CD4-positive, alpha-beta T cell treated with Interleukin-10 for 1 hour (primary cell): ENCODE data around the gene APEH.

Experiments used
- DNase-seq: peaks from one replicate; pipeline ENCODE4 v3.0.0-alpha.2; 2020

Gene APEH

DNA sequence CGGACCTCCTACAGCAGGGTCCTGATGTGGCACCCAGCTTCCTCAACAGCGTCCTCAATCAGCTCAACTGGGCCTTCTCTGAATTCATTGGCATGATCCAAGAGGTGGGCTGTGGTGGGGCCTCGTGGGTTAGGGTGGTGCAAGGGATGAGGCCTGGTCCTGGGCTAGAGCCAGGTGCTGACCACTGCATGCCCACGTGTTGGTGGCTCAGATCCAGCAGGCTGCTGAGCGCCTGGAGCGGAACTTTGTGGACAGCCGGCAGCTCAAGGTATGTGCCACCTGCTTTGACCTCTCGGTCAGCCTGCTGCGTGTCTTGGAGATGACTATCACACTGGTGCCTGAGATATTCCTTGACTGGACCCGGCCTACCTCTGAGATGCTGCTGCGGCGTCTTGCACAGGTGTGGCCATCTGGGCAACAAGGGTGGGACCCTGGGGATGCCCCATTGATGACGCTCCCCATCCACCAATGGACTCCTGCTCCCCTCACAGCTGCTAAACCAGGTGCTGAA is 41.5 kb downstream of the APEH start:
- DNase-seq: no peak

DNA sequence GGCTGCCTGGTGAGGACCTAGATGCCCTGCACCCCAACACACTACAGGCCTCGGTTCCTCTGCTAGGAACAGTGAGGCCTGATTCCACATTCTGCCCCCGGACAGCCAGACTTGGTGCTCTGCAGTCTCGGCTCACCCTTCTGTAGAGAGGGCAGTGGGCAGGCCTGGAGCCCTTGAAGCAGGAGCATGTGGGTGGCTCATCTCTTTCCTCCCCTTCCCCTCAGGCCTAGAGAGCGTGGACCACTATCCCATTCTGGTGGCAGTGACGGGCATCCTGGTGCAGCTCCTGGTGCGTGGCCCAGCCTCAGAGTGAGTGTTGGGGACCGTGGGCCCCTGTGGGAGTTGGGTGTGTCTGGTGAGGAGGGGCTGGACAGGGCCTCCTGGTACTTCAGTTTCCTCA is 42.0 kb downstream of the APEH start:
- no peak for DNase-seq

DNA sequence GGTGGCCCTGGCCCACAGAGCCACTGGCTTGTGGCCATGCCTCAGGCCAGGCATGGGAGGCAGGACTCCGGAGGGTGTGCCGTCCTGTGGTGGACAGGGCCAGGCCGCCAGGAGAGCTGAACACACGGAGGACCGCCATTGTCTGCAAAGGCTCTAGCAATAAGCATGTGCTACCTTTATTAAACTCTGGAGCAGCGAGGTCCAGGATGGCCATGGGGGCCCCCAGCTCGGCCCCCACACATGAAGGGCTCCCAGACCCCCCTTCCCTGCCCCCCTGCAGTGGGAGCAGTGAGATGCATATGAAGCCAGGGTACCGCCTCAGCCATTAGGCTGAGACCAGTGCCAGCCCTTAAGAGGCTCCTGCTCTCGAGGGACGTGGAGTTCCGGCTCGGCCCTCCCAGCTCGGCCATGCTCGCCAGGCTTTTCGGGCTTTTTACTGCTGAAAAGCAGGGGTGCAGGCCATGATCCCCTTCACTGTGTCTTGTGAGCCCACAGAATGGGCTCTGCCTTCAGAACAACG is 42.6 kb downstream of the APEH start:
- no peak for DNase-seq

DNA sequence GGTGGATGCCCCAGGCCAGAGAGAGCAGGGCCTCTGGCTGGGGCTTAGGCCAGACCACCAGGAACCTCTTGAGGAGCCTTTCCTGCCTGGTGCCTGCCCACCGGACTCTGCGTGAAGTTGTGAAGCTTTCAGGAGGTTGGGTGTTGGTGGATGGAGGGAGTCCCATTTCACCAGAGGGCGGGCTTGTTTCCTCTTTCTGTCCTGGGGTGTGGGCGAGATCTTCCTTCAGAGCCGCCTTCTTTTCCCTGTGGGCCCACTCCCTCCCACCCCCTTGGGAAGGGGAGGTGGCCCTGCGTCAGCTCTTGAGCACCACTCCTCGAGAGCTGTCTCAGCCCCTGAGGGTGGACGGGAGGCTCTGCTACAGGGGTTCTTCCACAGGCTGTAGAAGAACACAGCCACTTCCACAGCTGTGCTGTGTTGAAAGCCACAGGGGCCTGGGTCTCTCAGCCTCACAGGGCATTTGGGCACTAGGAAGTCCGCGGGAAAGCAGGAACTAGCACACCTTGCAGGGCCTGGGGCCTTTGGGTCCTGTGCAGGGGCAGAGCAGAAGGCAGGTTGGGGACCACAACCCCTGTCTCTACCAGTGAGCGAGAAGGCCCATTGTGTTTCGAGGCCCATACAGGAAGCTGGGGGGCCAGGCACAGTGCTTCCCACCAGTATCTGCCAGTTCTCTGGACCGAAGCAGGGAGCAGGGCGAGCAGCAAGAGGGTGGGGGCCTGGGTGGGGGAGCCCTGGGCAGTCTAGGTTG is 43.2 kb downstream of the APEH start:
- DNase-seq: no peak

DNA sequence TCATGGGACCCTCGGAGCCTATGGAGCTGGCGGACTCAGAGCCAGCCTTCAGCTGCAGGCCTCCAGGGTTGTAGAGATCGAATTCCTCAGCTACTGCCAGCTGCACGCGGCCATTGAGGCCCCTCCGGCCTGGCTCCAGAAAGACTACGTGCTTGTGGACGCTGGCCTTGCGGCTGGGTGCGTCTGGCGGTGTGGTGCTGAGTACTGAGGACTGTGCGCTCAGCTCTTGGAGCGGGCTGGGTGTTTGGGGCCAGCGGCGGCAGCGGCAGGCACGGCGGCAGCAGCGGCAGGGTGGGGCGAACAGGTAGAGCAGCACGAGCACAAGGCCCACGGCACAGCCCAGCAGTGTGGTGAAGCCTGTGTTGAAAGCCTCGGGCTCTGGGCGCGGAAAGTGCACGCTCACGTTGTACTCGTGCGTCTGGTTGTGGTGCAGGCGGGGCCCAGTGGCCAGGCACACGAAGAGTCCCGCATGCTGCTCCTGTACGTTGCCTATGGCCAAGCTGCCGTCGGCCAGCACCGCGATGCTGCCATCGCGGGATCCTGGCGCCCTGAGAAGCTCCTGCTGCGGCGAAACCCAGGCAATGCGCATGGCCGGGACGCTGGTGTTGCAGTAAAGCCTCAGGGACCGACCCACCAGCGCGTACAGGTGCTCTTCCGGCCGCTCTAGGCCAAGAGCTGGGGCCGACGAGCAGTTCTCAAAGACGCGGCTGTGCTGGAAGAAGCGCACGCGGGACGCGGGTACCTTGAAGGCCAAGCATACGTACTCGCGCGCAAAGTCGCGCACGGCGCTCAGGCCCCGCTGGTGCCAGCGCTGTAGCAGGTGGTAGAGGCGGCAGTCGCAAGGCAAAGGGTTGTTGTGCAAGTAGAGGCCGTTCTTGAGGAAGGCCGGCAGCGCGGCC is 44.1 kb downstream of the APEH start:
- no peak for DNase-seq

DNA sequence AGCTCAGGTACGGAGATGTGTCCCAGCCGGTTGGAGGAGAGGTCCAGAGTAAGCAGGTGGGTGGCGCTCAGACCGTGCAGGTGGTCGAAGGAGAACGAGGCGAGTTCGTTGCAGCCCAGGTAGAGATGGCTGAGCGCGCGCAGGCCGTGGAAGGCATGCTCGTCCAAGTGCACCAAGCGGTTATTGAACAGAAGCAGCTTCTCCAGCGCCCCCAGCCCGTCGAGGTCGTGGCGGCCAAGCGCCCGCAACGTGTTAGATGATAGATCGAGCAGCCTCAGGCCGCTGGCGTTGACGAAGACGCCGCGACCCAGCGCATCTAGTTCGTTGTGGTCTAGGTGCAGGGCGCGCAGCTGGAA is 44.7 kb downstream of the APEH start:
- no peak for DNase-seq

DNA sequence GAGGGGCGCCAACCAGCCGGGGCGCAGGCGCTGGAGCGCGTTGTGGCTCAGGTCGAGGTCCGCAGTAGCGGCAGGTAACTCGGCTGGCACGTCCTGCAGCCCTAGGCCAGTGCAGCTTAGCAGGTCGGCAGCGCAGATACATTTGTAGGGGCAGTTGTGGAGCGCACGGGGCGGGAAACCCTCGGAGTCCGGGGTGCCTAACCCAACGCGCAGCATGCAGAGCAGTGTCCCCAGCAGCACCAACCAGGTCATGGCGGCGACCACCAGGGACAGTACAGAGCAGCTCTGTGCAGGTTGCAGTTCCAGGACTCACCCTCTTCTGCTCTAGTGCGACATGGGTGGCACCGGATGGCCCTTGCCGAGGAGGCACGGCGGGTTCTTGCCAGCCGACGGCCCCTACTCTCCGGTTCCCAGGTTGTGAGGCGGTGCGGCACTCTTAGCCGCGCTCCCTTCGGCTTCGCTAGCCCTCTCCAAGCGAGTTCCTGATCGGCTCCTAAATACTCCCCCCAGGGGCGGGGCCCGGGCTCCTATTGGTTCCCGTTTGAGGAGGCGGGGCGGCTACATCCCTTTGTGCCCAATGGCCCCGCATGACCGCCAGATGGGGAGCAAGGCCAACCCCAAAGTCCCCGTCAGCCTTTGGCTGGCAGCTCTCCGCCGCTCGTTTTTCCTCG is 45.2 kb downstream of the APEH start, which contains the start of gene AMIGO3:
Gene AMIGO3 (minus strand): TSS at position 471 of the 671 bp plus-strand sequence. CDS start 219 bp downstream, at position 252.
- peak; percentile 91 for DNase-seq

DNA sequence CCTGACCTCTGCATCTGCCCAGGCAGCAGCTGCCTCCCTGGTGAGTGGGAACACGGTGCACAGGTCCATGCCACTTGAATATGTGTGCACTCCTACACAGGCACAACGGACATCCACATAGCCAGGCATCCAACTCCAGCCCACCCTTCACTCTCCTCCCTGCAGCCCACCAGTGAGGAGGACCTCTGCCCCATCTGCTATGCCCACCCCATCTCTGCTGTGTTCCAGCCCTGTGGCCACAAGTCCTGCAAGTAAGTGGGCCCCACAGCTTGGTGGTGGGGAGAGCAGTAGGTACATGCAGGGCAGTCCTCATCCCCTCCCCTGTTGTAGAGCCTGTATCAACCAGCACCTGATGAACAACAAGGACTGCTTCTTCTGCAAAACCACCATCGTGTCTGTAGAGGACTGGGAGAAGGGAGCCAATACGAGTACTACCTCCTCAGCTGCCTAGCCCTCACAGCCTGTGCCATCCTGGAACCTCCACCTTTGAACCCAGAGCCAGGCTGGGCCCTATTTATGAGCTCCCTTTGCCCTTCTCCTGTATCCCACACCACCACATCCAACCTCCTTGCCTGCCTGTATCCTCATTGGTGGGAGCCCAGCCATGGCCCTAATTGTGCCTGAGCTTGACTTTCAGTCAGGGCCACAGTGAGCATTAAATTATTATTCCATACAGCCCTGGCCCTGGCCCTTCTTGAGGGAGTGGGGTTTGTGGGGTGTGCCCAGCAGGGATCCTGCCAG is 46.9 kb downstream of the APEH start:
- DNase-seq: no peak

DNA sequence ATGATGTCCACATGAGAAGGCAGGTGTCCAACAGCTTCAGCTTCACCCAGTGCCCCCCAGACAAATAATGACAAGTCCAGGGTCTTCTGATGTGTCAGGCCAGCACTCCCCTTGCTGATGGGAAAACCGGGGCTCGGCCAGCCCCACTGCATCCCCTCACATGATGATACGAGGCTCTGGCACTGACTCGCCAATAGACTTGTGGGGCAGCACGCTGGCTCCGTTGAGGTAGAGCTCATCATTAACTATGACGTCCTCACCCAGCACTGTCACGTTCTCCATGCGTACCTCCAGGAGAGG is 47.4 kb downstream of the APEH start:
- no peak for DNase-seq

DNA sequence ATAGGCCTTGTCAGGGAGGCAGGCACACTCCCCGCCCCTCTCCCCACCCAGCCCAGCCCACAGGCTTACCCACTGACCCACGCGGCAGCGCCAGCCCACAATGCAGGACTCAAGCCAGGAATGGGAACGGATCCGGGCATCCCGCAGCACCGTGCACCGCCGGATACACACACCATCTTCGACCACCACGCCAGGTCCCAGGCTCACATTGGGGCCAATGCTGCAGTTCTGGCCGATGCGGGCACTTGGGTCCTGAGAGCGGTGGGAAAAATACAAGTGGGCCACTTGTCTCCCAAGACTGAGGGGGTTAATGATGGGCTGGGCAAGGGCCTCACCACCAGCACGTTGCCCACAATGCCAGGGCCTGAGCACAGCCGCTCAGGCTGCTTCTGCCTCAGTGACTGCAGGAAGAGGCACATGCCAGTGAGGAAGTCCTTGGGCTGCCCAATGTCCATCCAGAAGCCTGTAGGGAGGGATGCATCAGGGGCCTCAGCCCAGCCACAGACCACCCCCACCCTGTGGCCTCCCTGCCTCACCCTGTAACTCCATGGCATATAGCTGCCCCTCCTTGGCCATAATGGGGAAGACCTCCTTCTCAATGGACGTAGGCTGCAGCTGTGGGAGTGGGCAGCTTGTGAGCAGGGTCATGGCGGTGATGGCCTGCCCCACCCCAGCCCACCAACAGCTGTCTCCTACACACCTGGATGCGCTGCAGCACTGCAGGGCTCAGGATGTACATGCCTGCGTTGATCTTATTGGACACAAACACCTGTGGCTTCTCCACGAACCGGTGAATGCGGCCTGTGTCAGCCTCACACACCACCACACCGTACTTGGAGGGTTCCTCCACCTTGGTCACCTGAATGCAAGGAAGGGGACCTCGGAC is 48.0 kb downstream of the APEH start:
- DNase-seq: no peak

DNA sequence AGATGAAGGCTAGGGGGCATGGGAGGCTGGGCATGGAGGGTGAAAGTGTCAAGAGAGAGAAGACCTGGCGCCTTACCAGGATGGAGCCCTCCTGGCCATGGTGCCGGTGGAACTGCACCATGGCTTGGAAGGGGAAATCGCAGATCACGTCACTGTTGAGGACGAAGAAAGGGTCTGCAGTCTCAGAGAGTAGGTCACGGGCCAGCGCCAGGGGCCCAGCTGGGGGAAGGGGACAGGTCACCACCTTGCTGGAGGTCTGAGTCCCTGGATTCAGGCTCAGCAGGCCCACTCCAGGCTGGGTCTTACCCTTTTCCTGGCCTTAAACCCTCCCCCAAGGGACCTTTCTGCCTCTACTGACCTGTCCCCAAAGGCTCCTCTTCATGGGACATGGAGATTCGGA is 48.7 kb downstream of the APEH start:
- DNase-seq: no peak

DNA sequence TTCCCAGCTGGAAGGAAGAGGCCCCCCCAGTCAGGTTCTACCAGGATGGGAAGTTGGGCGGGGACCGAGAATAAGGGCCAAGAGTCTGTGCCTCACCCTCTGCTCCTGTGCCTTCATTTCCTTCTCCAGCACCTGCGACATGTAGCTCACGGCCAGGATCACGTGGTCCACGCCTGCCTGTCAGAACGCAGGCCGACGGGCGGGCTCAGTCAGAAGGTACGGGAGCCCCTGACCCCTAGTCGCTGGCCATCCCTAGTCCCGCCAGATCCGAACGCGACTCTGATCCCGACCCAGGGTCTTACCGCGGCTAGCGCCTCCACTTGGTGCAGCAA is 49.1 kb downstream of the APEH start:
- peak; percentile 67 for DNase-seq

DNA sequence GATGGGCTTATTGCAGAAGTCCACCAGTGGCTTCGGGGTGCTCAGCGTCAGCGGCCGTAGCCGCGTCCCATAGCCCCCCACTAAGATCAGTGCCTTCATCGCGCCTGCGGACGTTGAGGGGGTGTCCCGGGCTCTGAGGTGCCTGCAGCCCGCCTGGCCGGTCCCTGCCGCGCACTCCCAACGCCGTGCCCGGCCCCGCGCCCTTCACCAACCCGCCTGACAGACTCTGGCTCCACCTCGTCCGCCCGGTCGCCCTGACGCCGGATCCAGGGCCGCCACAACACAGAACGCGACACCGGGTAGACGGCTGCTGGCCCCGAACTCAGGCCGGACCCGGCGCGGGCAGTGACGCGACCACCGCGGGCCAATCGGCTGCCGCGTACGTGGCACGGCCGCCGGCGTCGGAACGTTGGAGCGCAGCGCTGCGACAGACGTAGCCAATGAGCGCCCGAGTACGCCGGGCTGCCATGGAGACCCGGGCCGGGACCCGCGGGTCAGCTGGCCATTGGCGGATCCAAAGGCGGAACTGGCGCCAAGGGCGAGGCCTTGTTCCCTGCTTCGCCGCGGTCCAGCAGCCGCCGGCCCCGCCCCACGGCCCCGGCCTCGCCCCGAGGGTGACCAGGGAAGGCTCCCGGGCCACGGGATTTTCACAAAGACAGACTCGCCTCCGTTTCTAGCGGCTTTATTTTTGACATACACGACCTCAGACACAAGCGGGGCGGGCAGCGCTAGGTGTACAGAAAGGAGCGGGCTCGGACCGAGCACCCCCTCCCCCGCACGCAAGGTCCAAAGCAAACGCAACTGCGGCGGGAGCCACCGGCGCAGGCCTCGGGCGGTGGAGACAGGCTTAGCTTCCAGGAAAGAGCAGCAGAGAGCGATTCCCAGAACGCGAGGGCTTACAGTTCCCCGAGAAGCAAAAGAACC is 49.7 kb downstream of the APEH start, which contains the start of gene GMPPB:
Gene GMPPB (minus strand): TSS at position 324 of the 924 bp plus-strand sequence. CDS start 225 bp downstream, at position 99.
- peak; percentile 92 for DNase-seq

DNA sequence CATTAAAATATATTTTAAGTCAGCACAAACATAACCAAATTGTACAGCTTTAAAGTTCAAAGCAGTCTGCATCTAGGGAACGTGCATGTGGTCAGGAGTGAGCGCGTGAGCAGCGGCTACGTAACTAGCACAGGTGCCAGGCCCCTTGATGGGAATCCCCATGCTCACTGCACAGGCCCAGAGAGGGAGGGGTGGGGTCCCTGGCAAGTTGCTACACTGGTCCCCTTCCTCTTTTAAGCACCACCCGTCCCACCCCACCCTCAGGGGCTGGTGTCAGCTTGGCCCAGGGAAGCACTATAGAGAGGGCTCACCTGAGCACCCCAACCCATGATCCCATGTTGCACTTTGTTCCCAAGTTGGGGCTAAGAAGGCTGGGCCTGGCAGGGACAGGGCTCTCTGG is 50.4 kb downstream of the APEH start:
- peak; percentile 61 for DNase-seq

DNA sequence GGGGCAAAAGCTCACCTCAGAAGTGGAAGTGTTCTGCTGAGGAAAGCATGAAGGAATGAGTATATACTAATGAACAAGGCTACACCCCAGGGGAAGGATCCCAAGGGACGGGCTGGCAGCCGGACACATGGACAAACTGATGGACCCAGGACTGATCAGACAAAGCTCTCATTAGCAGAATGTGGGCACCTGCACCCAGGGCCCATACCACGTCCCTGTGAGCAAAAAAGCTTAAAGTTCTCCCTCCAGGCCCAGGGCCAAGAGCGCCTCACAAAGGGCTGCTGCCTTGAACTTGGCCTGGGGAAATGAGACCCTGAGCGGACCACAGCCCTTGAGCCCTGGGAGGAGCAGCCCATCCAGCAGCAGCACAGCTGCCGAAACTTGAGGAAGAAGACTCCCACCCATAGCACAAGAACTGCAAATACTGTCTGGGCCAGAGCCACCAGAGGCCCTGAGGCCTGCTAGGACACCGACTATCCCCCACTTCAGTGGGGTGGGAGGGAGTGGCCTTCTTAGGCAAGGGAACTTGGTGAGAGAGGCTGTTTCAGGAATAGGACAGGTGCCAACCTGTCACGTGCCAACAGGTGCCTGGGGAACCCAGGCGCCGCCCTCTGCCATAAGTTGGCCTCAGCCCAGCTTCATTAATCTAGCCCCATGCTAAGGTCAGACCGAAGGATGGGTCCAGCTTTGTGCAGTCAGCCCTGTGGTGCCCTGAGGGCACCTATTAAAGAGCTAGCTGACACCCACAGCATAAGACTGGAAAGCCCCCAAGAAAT is 51.9 kb downstream of the APEH start:
- DNase-seq: no peak

DNA sequence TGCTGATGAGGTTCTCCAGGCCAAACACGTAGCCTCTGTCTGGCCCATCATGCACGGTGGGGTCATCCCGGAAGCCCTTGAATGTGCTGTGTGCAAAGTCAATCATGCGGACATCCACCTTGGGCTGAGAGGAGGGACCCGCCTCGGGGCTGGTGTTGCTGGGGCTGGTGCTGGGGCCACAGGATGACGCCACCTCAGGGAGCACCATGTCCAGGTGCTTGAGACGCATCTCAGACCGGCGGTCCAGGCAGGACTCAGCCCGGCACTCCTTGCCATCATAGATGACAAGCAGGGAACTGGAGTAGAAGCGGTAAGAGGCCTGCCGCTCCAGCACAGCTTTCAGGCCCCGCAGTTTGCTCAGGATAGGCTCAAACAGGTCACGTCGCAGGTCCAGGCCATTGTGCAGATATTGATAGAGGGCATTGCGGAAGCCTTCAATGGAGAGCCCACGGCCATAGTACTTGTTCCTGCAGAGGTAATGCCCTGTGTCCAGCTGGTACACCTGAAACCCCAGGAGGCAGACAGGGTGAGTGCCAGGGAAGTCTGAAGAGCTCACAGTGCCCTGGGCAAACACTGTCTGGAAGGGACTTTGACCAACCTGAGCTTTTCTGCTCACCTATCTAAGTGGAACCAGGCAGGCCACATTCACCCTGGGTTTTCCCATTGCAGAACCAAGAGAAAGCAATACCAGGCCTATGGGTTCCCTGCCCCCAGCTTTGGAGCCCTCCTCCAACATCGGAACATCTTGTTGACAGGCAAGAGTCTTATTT is 53.2 kb downstream of the APEH start:
- DNase-seq: no peak

DNA sequence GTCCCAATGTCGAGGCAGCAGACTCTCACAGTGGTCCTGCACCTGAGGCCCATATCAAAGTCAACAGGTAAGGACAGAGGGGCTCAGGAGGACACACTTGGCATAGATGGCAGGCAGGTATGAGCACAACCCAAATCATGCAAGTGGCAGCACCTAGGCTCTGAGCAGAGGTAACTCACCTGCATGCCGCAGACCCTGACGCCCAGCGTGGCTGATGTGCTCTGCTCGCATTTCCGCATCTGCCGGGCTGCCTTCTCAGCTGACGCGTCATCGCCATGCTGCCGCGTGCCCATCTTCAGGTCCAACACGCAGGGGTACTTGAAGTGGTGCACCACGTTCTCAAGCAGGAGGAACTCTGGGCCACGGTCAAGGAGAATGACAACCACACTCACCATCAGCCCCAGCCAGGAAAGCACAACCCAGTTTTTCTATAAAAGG is 53.8 kb downstream of the APEH start:
- no peak for DNase-seq

DNA sequence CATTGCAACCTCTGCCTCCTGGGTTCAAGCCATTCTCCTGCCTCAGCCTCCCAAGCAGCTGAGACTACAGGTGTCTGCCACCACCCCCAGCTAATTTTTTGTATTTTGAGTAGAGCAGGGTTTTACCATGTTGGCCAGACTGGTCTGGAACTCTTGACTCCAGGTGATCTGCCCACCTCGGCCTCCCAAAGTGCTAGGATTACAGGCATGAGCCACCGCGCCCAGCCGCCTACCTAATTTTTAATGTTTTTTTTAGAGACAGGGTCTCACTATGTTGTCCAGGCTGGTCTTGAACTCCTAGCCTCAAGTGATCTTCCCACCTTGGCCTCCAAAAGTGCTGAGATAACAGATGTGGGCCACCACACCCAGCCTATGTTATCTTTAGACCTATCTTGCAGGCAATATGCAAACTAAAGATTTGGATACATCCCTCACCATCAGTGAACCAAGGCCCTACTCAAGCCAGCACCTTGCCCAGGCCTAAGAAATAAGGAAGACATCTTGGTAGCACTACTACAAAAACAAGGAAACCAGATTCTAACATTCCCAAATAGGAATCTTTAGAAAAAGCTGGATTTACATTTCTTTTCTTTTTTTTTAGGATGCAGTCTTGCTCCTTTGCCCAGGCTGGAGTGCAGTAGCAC is 55.9 kb downstream of the APEH start:
- no peak for DNase-seq
